ENCODE data around the gene CENPO. TPM values are rescaled to one million over a fixed set of nuclear protein-coding genes. Genes with fewer than 3 reads are reported as not detected.

CENPO gene
- total and polyA plus RNA-seq, 2 donors (not counting 3 experiments of a cell fraction or from before 2014, with no cell fraction given): 26.8 to 45.3 TPM

- TF ChIP-seq MAX (IDR thresholded peaks at IDR 0.05; ENCODE audit: insufficient read depth, insufficient read length) (no peak), FOS (IDR thresholded peaks at IDR 0.05; ENCODE audit: borderline replicate concordance, insufficient read depth, low read length) (no peak)
- BruUV-seq (replicated peaks): no TSS peak
- FAIRE-seq: no peak
- no peak overlapping the region for H3K9ac ChIP-seq (replicated peaks; ENCODE audit: extremely low read depth, insufficient read depth, low read length)
- H4K20me1 ChIP-seq (replicated peaks; ENCODE audit: control insufficient read depth, extremely low read depth, insufficient read depth, low read length): no peaks in the 10 kb centered on the region
- H3K4me1 ChIP-seq (ENCODE audit: control insufficient read depth, extremely low read depth, insufficient read depth, low read length): no peaks in the 10 kb centered on the region
- H3K27me3 ChIP-seq (ENCODE audit: control insufficient read depth in 2 of 2, insufficient read depth in 2 of 2, low read length in 2 of 2): no peaks in the 10 kb centered on the region
- H2AFZ ChIP-seq (ENCODE audit: low read depth, low read length): no peak overlapping the region
- H3K9me3 ChIP-seq (replicated peaks; ENCODE audit: control insufficient read depth, insufficient read depth, low read length): no peaks in the 10 kb centered on the region
- no peaks in the 10 kb centered on the region for H3K79me2 ChIP-seq (ENCODE audit: control insufficient read depth, insufficient read depth, low read length)
- CTCF ChIA-PET: no interaction called here
- DNase-seq (ENCODE audit: low read depth, low spot score): no peak
- H3K4me3 ChIP-seq (replicated peaks in 1 of 3; ENCODE audit: insufficient read depth in 1 of 3, low read depth in 1 of 3, low read length in 3 of 3): no peak overlapping the region
- H3K4me2 ChIP-seq (ENCODE audit: insufficient read depth, low read length): no peak overlapping the region
- intact Hi-C loops (cut with micrococcal nuclease) (no loop called here), dilution Hi-C loops (cut with MboI; ENCODE audit: extremely low pct_ligation_motif_present, low sequenced_read_pairs) (no loop called here)
- POLR2A ChIA-PET: no interaction called here
- no peaks in the 10 kb centered on the region for H3K9me1 ChIP-seq (replicated peaks; ENCODE audit: control insufficient read depth, extremely low read depth, insufficient read depth, low read length)
- H3K27ac ChIP-seq (ENCODE audit: insufficient read depth, low read depth, low read length): no peak overlapping the region
- H3K36me3 ChIP-seq (ENCODE audit: control insufficient read depth in 2 of 2, extremely low read depth in 1 of 2, insufficient read depth in 2 of 2, low read length in 2 of 2): peaks cover 0 to 1% of the 10 kb centered on the region in 2 experiments
These were observed 22.2 kb upstream of the CENPO start for GRCh38 chr2:24771061-24771460.

- TF ChIP-seq EZH2 (IDR thresholded peaks at IDR 0.05; ENCODE audit: borderline replicate concordance, low read depth, low read length, severe bottlenecking): no peak
- no peak for TF ChIP-seq FOS (IDR thresholded peaks at IDR 0.05; ENCODE audit: borderline replicate concordance, insufficient read depth, low read length)
- TF ChIP-seq POLR2A (IDR thresholded peaks at IDR 0.05; ENCODE audit: low read depth, low read length): no peak
- H3K9me1 ChIP-seq (replicated peaks; ENCODE audit: control insufficient read depth, extremely low read depth, insufficient read depth, low read length): no peaks in the 10 kb centered on the region
- no peaks in the 10 kb centered on the region for H4K20me1 ChIP-seq (replicated peaks; ENCODE audit: control insufficient read depth, extremely low read depth, insufficient read depth, low read length)
- H3K4me1 ChIP-seq (ENCODE audit: control insufficient read depth, extremely low read depth, insufficient read depth, low read length): no peaks in the 10 kb centered on the region
- no peaks in the 10 kb centered on the region for H3K27me3 ChIP-seq (ENCODE audit: control insufficient read depth in 2 of 2, insufficient read depth in 2 of 2, low read length in 2 of 2)
- dilution Hi-C loops (cut with MboI; ENCODE audit: extremely low pct_ligation_motif_present, low sequenced_read_pairs) (no loop called here), intact Hi-C loops (cut with micrococcal nuclease) (no loop called here)
- no TSS peak for BruUV-seq (replicated peaks)
- H3K36me3 ChIP-seq (ENCODE audit: control insufficient read depth in 2 of 2, extremely low read depth in 1 of 2, insufficient read depth in 2 of 2, low read length in 2 of 2): peaks cover 0 to 1% of the 10 kb centered on the region in 2 experiments
- no peak overlapping the region for H3K27ac ChIP-seq (ENCODE audit: insufficient read depth, low read depth, low read length)
- no peak overlapping the region for H3K4me2 ChIP-seq (ENCODE audit: insufficient read depth, low read length)
- CTCF ChIA-PET: interaction anchor here (0.7 to 1.0 kb wide), 4 partner anchors 21 to 127 kb away, joined by 3 read pairs; partner anchors contain the start of genes CENPO and PTRHD1
- FAIRE-seq (no peak), DNase-seq (ENCODE audit: low read depth, low spot score) (no peak)
- H3K4me3 ChIP-seq (replicated peaks in 1 of 3; ENCODE audit: insufficient read depth in 1 of 3, low read depth in 1 of 3, low read length in 3 of 3): no peak overlapping the region
- POLR2A ChIA-PET: no interaction called here
- no peak overlapping the region for H3K9ac ChIP-seq (replicated peaks; ENCODE audit: extremely low read depth, insufficient read depth, low read length)
- no peak overlapping the region for H2AFZ ChIP-seq (ENCODE audit: low read depth, low read length)
- no peaks in the 10 kb centered on the region for H3K79me2 ChIP-seq (ENCODE audit: control insufficient read depth, insufficient read depth, low read length)
- no peaks in the 10 kb centered on the region for H3K9me3 ChIP-seq (replicated peaks; ENCODE audit: control insufficient read depth, insufficient read depth, low read length)
These were observed 21.2 kb upstream of the CENPO start for GRCh38 chr2:24771764-24772586.

All from endothelial cell of umbilical vein (primary cell).